ENCODE results near the gene RPS19. TPM values are rescaled to one million over a fixed set of nuclear protein-coding genes. Genes with fewer than 3 reads are reported as not detected.

RPS19 gene
- total and polyA plus RNA-seq, 4 donors, result 275 to 655 (median 476) TPM

DNA sequence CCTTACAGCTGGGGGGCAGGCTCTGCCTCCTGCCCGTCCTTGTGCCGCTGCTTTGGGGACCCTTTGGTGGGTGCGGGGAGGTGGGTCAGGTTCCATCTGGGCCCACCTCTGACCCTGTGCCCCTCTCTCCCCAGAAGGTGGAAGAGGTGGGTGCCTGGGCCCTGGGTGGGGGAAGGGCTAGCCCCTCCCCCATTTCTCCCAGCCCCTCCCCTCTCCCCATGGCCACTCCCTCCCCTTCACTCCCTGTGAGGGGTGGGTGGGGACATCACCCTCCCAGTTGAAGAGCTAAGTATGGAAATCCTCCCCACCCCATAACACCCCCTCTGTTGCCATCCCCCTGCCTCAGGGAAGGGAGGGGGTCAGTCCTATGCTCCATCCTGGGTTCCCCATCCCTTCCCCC is 37.1 kb downstream of the RPS19 start:
- no peak for DNase-seq (ENCODE audit: low spot score)
- no peak overlapping the region for H3K9ac ChIP-seq (ENCODE audit: low read depth in 1 of 2, low read length in 2 of 2)
- no peaks in the 10 kb centered on the region for H3K4me1 ChIP-seq (ENCODE audit: control insufficient read depth in 4 of 4, insufficient read depth in 4 of 4, low read length in 3 of 4)
- WGBS, result 97% methylated on average over 3 of the region's 3 CpGs
- H3K36me3 ChIP-seq (ENCODE audit: control insufficient read depth in 4 of 4, insufficient read depth in 3 of 4, low read depth in 1 of 4, low read length in 3 of 4), result peaks cover 11 to 72% (median 18%) of the 10 kb centered on the region in 4 donors
- no peaks in the 10 kb centered on the region for H3K9me3 ChIP-seq (ENCODE audit: control insufficient read depth in 4 of 4, low read length in 3 of 4)
- H3K27me3 ChIP-seq (ENCODE audit: control insufficient read depth in 4 of 4, insufficient read depth in 4 of 4, low read length in 3 of 4), result no peaks in the 10 kb centered on the region
- no peak overlapping the region for H3K27ac ChIP-seq (ENCODE audit: low read depth in 1 of 2, low read length in 2 of 2)
- H3K4me3 ChIP-seq (ENCODE audit: low read depth in 1 of 3, low read length in 3 of 3), result no peak overlapping the region
- no peak for TF ChIP-seq NR2F2 (IDR thresholded peaks at IDR 0.05)
- no peak for TF ChIP-seq EGR1 (IDR thresholded peaks at IDR 0.05; ENCODE audit: low read depth in 2 of 2)
- TF ChIP-seq FOXA2 (IDR thresholded peaks at IDR 0.05), result no peak
- no peak for TF ChIP-seq TAF1 (conservative IDR thresholded peaks at IDR 0.05)
- no peak for TF ChIP-seq REST (IDR thresholded peaks at IDR 0.05)
- no peak for TF ChIP-seq SP1 (IDR thresholded peaks at IDR 0.05)
- no peak for TF ChIP-seq HNF4A (conservative IDR thresholded peaks at IDR 0.05)
- no peak for TF ChIP-seq MAX (IDR thresholded peaks at IDR 0.05)
- no peak for TF ChIP-seq ZBTB33 (IDR thresholded peaks at IDR 0.05)
- TF ChIP-seq RXRA (IDR thresholded peaks at IDR 0.05), result no peak
- no peak for TF ChIP-seq CTCF (IDR thresholded peaks at IDR 0.05; ENCODE audit: low read depth, low read length, missing input control)
- TF ChIP-seq RAD21 (IDR thresholded peaks at IDR 0.05), result no peak
- no peak for TF ChIP-seq JUND (IDR thresholded peaks at IDR 0.05)
- TF ChIP-seq ATF3 (IDR thresholded peaks at IDR 0.05), result no peak
- no peak for TF ChIP-seq HNF4G (IDR thresholded peaks at IDR 0.05)
- no peak for TF ChIP-seq GABPA (IDR thresholded peaks at IDR 0.05 in 1 of 2, conservative IDR thresholded peaks at IDR 0.05 in 1 of 2)
- TF ChIP-seq FOXA1 (IDR thresholded peaks at IDR 0.05), result no peak
- TF ChIP-seq YY1 (IDR thresholded peaks at IDR 0.05), result no peak
